ENCODE results near the gene SMYD3.

The SMYD3 gene

DNA sequence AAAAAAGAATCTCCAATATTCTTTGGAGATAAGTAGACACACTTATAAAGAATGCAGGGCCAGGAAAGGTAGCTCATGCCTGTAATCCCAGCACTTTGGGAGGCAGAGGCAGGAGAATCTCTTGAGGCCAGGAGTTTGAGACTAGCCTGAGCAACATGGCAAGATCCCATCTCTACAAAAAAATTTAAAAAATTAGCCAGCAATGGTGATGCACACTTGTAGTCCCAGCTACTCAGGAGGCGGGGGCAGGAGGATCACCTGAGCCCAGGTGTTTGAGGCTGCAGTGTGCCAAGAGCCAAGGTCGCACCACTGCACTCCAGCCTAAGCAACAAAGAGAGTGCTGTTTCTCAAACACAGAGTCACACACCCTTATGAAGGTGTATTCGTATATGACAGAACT, 385.0 kb downstream of the SMYD3 start:
- H3K27ac ChIP-seq (ENCODE audit: low read depth, low read length): no peak overlapping the region
- no peak overlapping the region for H3K4me3 ChIP-seq (ENCODE audit: low read depth in 1 of 5, low read length in 5 of 5)
- no peaks in the 10 kb centered on the region for H3K27me3 ChIP-seq (ENCODE audit: control insufficient read depth in 5 of 5, insufficient read depth in 4 of 5, low read length in 5 of 5)
- H3K9ac ChIP-seq (ENCODE audit: low read length in 5 of 5): no peak overlapping the region
- H3K36me3 ChIP-seq (ENCODE audit: control insufficient read depth in 5 of 5, insufficient read depth in 5 of 5, low read length in 5 of 5): no peaks in the 10 kb centered on the region
- no peaks in the 10 kb centered on the region for H3K9me3 ChIP-seq (ENCODE audit: control insufficient read depth in 5 of 5, low read length in 5 of 5)
- no peaks in the 10 kb centered on the region for H3K4me1 ChIP-seq (ENCODE audit: control insufficient read depth in 5 of 5, insufficient read depth in 5 of 5, low read length in 5 of 5)

DNA sequence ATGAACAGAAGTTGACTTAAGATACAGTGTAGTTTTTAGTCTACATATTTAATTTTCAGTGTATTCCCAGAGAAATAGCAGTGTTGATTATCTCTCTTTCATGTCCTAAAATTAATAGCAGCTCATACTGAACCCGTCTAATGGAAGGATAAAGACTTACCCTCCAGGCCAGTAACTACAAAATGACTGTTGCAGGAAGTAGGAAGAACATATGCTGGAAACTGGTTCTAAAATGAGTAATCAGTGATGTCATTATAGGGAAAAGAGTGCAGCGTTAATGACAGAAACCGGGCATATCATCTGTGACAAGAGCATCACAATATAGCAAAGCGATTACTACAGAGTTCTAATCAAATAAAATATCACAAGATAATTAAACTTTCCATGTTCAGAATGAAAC, 385.5 kb downstream of the SMYD3 start:
- no peak overlapping the region for H3K9ac ChIP-seq (ENCODE audit: low read length in 5 of 5)
- no peaks in the 10 kb centered on the region for H3K4me1 ChIP-seq (ENCODE audit: control insufficient read depth in 5 of 5, insufficient read depth in 5 of 5, low read length in 5 of 5)
- H3K36me3 ChIP-seq (ENCODE audit: control insufficient read depth in 5 of 5, insufficient read depth in 5 of 5, low read length in 5 of 5): no peaks in the 10 kb centered on the region
- no peak overlapping the region for H3K4me3 ChIP-seq (ENCODE audit: low read depth in 1 of 5, low read length in 5 of 5)
- H3K27me3 ChIP-seq (ENCODE audit: control insufficient read depth in 5 of 5, insufficient read depth in 4 of 5, low read length in 5 of 5): no peaks in the 10 kb centered on the region
- H3K9me3 ChIP-seq (ENCODE audit: control insufficient read depth in 5 of 5, low read length in 5 of 5): no peaks in the 10 kb centered on the region
- no peak overlapping the region for H3K27ac ChIP-seq (ENCODE audit: low read depth, low read length)

DNA sequence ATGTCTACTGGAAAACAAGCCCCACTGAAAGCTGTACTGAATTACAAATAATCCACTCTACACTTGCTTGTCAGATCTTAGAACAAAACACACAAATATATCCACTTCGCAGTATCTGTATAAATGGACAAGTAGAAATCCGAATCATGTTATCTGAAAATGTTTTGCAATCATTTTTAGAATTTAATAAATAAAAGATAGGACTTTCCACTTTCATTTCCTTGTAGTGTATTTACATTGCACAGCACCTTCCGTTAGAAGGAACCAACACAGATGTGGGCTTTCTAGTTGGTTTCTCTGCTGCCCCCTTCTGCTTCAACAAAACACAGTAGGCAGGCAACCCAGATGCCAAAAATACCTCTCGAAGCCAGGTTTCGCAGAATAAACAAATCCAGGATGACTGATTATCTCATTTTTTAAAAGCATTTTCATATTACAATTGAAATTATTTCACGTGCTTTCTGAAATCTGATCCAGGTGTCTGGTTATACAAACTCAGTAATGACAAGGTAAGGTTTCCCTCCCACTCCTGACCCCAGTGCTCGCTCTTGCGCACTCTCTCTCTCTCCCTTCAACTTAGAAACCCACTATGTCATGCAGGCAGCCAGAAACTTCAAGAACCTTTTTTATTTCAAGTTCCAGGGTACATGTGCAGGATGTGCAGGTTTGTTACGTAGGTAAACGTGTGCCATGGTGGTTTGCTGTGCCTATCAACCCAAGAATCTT, 389.9 kb downstream of the SMYD3 start:
- H3K9me3 ChIP-seq (ENCODE audit: control insufficient read depth in 5 of 5, low read length in 5 of 5): no peaks in the 10 kb centered on the region
- no peaks in the 10 kb centered on the region for H3K36me3 ChIP-seq (ENCODE audit: control insufficient read depth in 5 of 5, insufficient read depth in 5 of 5, low read length in 5 of 5)
- H3K27me3 ChIP-seq (ENCODE audit: control insufficient read depth in 5 of 5, insufficient read depth in 4 of 5, low read length in 5 of 5): no peaks in the 10 kb centered on the region
- H3K4me3 ChIP-seq (ENCODE audit: low read depth in 1 of 5, low read length in 5 of 5): no peak overlapping the region
- H3K4me1 ChIP-seq (ENCODE audit: control insufficient read depth in 5 of 5, insufficient read depth in 5 of 5, low read length in 5 of 5): peaks cover 0 to 3% (median 0%) of the 10 kb centered on the region in 5 donors
- no peak overlapping the region for H3K9ac ChIP-seq (ENCODE audit: low read length in 5 of 5)
- no peak overlapping the region for H3K27ac ChIP-seq (ENCODE audit: low read depth, low read length)

DNA sequence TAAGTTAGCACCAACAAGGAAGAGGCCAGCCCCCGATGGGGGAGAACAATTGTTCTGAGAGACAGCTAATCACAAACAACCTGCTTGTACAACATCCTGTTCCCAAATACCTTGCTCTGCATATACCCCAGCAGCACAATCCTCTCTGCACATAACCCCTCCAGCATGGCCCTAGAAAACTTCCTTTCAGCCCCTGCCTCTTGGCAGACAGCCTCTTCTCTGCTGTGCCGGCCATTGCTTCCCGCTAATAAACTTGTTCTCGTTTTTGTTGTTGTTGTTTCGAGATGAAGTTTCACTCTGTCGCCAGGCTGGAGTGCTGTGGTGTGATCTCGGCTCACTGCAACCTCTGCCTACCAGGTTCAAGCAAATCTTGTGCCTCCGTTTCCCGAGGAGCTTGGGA, 392.7 kb downstream of the SMYD3 start:
- Histone ChIP-seq H3K27ac (ENCODE audit: low read depth, low read length) (no peak overlapping the region), H3K4me1 (ENCODE audit: control insufficient read depth in 5 of 5, insufficient read depth in 5 of 5, low read length in 5 of 5) (peaks cover 0 to 3% (median 0%) of the 10 kb centered on the region in 5 donors), H3K36me3 (ENCODE audit: control insufficient read depth in 5 of 5, insufficient read depth in 5 of 5, low read length in 5 of 5) (no peaks in the 10 kb centered on the region), H3K9me3 (ENCODE audit: control insufficient read depth in 5 of 5, low read length in 5 of 5) (no peaks in the 10 kb centered on the region), H3K9ac (ENCODE audit: low read length in 5 of 5) (no peak overlapping the region), H3K4me3 (ENCODE audit: low read depth in 1 of 5, low read length in 5 of 5) (no peak overlapping the region), H3K27me3 (ENCODE audit: control insufficient read depth in 5 of 5, insufficient read depth in 4 of 5, low read length in 5 of 5) (no peaks in the 10 kb centered on the region)

DNA sequence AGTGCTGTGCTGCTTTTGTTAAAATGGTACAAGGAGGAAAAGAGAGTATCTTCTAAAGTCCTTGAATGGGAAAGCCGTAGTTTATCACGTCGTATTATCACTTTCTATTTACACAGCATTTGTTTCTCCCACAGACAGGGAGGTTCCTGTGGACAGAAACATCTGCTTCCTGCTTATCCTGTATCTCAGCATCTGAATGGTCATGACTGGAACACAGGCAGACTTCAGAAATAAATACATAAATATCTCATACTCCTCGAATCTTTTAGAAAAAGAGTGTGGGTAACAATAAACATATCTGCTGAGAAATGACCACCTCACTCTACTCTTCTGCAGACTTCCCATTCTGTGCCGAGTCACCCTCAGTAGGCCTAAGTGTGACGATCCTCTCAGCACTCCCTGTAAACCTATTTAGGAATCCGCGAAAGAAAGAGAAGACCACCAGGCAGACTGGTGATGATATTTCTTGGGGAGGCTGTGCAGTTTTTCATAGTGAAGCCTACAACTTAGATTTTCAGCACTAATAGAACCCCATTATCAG, 393.5 kb downstream of the SMYD3 start:
- H3K27ac ChIP-seq (ENCODE audit: low read depth, low read length): no peak overlapping the region
- no peaks in the 10 kb centered on the region for H3K27me3 ChIP-seq (ENCODE audit: control insufficient read depth in 5 of 5, insufficient read depth in 4 of 5, low read length in 5 of 5)
- no peaks in the 10 kb centered on the region for H3K9me3 ChIP-seq (ENCODE audit: control insufficient read depth in 5 of 5, low read length in 5 of 5)
- H3K4me1 ChIP-seq (ENCODE audit: control insufficient read depth in 5 of 5, insufficient read depth in 5 of 5, low read length in 5 of 5): peaks cover 0 to 3% (median 0%) of the 10 kb centered on the region in 5 donors
- H3K9ac ChIP-seq (ENCODE audit: low read length in 5 of 5): no peak overlapping the region
- no peaks in the 10 kb centered on the region for H3K36me3 ChIP-seq (ENCODE audit: control insufficient read depth in 5 of 5, insufficient read depth in 5 of 5, low read length in 5 of 5)
- no peak overlapping the region for H3K4me3 ChIP-seq (ENCODE audit: low read depth in 1 of 5, low read length in 5 of 5)

DNA sequence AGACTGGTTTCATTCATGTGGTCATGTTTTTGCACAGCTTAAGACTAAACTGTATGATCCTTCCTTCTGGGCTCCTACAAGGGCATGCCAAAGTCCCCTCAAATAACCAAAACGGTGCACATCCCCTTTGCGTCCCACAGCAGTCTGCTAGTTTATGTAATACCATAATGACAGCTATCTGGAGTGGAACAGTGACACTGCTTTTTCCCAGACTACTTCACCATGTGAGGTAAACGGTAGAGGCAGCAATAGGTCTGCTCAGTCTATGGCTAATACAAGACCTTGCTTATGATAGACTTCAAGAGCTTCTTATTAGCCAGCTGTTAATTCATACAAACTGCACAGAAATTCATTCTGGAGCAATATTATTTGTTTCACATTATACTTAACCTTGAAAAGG, 395.5 kb downstream of the SMYD3 start:
- Histone ChIP-seq H3K27ac (ENCODE audit: low read depth, low read length) (no peak overlapping the region), H3K9ac (ENCODE audit: low read length in 5 of 5) (no peak overlapping the region), H3K27me3 (ENCODE audit: control insufficient read depth in 5 of 5, insufficient read depth in 4 of 5, low read length in 5 of 5) (no peaks in the 10 kb centered on the region), H3K4me1 (ENCODE audit: control insufficient read depth in 5 of 5, insufficient read depth in 5 of 5, low read length in 5 of 5) (peaks cover 0 to 3% (median 0%) of the 10 kb centered on the region in 5 donors), H3K36me3 (ENCODE audit: control insufficient read depth in 5 of 5, insufficient read depth in 5 of 5, low read length in 5 of 5) (no peaks in the 10 kb centered on the region), H3K4me3 (ENCODE audit: low read depth in 1 of 5, low read length in 5 of 5) (no peak overlapping the region), H3K9me3 (ENCODE audit: control insufficient read depth in 5 of 5, low read length in 5 of 5) (no peaks in the 10 kb centered on the region)

DNA sequence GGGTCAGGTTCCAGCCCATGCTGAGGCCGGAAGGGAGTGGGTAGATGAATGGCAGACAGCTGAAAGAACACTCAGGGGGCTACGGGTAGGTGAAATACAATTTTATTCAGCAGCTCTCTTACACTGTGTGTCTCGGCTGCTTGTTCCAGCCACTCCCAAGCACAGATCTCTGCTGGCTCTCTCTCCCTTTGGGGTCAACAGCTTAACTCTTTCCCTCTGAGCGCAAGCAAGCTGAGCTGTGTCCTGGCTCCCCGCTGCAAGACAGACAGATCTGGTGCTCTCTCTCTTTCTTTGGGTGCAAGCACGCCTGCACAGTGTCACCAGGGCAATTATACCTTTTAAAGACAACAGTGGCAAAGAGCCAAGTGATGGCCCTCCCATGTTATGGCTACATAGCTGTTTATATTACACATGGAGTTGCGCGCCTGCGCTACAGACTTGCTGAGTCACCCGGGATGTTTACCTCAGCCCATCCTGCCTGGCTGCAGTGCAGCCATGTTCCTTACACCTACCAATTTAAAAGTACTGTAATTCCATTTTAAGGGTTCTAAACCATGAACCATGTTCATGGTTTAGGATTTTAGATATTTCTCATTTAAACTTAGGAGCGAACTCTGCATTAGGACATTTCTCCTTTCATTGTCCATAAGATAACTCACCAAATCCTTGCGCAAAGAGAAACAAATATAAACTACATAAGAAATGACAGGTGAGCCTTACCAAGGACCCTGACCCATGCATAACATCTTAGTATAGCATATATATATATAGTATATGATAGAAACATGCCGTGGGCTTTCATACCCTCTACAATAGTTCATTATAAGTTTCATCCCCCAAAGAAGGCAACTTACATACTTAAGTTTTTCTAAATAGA, 396.5 kb downstream of the SMYD3 start:
- no peak overlapping the region for H3K27ac ChIP-seq (ENCODE audit: low read depth, low read length)
- H3K9me3 ChIP-seq (ENCODE audit: control insufficient read depth in 5 of 5, low read length in 5 of 5): no peaks in the 10 kb centered on the region
- H3K4me1 ChIP-seq (ENCODE audit: control insufficient read depth in 5 of 5, insufficient read depth in 5 of 5, low read length in 5 of 5): peaks cover 0 to 3% (median 0%) of the 10 kb centered on the region in 5 donors
- H3K36me3 ChIP-seq (ENCODE audit: control insufficient read depth in 5 of 5, insufficient read depth in 5 of 5, low read length in 5 of 5): no peaks in the 10 kb centered on the region
- H3K27me3 ChIP-seq (ENCODE audit: control insufficient read depth in 5 of 5, insufficient read depth in 4 of 5, low read length in 5 of 5): no peaks in the 10 kb centered on the region
- H3K9ac ChIP-seq (ENCODE audit: low read length in 5 of 5): no peak overlapping the region
- no peak overlapping the region for H3K4me3 ChIP-seq (ENCODE audit: low read depth in 1 of 5, low read length in 5 of 5)

DNA sequence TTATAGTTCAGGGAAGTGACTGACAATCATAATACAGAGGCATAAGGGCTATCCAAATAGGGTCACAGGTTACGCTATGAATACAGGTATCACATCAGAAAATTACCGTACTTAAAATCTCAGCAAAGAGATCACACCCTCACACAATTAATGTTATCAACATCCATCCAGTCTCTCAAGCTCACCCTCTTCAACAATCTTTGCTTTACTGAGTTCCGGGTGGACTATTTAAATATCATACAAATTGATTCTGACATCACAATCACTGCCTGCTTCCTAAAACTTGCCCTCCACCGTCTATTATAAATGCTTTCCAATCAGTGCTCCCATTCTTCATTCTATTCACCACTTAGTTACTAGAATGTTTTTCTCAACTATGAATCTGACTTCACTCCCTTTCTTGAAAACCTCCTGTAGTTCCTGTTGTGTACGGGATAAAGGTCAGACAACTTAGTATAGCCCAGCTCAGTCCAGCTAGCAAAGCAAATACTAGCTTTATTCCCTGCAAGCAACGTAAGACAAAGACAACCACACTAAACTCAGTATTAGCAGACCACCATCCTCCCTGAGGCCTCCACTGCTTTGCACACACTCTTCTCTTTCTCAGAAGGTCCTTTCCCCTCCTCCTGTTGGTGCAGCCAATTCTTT, 398.7 kb downstream of the SMYD3 start:
- Histone ChIP-seq H3K36me3 (ENCODE audit: control insufficient read depth in 5 of 5, insufficient read depth in 5 of 5, low read length in 5 of 5) (no peaks in the 10 kb centered on the region), H3K4me3 (ENCODE audit: low read depth in 1 of 5, low read length in 5 of 5) (no peak overlapping the region), H3K9me3 (ENCODE audit: control insufficient read depth in 5 of 5, low read length in 5 of 5) (no peaks in the 10 kb centered on the region), H3K27me3 (ENCODE audit: control insufficient read depth in 5 of 5, insufficient read depth in 4 of 5, low read length in 5 of 5) (no peaks in the 10 kb centered on the region), H3K27ac (ENCODE audit: low read depth, low read length) (no peak overlapping the region), H3K4me1 (ENCODE audit: control insufficient read depth in 5 of 5, insufficient read depth in 5 of 5, low read length in 5 of 5) (no peaks in the 10 kb centered on the region), H3K9ac (ENCODE audit: low read length in 5 of 5) (no peak overlapping the region)

DNA sequence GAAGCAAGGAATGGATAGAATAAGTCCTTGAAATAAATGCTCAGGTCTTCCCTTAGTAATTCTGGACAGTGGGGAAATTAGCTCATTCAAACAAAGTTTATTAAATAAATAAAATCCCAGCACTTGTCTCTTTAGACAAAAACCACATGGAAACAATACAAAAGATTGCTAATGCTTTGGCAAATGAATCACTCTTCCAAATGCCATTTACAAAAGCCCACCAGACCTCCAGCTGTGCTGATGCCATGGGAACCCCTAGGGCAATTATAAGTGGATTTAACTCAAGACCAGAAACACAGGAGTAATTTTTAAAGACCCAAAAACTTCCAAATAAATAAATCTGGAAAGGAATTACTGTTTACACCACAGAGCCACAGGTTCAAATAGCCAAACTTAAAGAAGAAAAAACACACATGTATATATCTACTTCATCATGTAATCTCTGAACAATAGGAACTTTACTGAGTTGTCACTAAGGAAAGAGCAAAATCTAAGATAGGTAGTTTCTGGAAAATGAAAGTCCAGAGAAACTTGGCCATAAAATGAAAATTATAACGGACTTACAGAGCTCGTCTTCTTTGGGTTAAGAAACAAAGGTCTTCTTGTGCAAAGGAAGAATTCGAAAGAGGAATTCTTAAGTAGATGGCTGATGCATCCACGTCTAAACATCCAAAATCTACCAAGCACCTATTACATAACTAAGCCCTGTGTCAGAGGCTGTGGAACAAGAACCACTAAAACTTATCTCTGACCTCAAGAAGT, 399.4 kb downstream of the SMYD3 start:
- Histone ChIP-seq H3K4me1 (ENCODE audit: control insufficient read depth in 5 of 5, insufficient read depth in 5 of 5, low read length in 5 of 5) (no peaks in the 10 kb centered on the region), H3K27me3 (ENCODE audit: control insufficient read depth in 5 of 5, insufficient read depth in 4 of 5, low read length in 5 of 5) (no peaks in the 10 kb centered on the region), H3K36me3 (ENCODE audit: control insufficient read depth in 5 of 5, insufficient read depth in 5 of 5, low read length in 5 of 5) (no peaks in the 10 kb centered on the region), H3K4me3 (ENCODE audit: low read depth in 1 of 5, low read length in 5 of 5) (no peak overlapping the region), H3K9ac (ENCODE audit: low read length in 5 of 5) (no peak overlapping the region), H3K27ac (ENCODE audit: low read depth, low read length) (no peak overlapping the region), H3K9me3 (ENCODE audit: control insufficient read depth in 5 of 5, low read length in 5 of 5) (no peaks in the 10 kb centered on the region)
